Smooth muscle cell (in vitro differentiated cells): Measurements from ENCODE around the gene ARHGAP6. TPM values are rescaled to one million over a fixed set of nuclear protein-coding genes. Genes with fewer than 3 reads are reported as not detected.
"Not testable (repeated sequence)": the region's sequence is repeated elsewhere in the genome, so short reads cannot be mapped to it uniquely, and the experiment has no call there.

Experiments
- DNase-seq: peaks from one replicate; lab custom pipeline; 2025; ENCODE audit not compliant: unreplicated experiment; lab: John Stamatoyannopoulos, UW
- H2AFZ ChIP-seq: fragments of 200-600 bp; sonication (generic); 2 replicates; pipeline ENCODE4 v1.6.0; 2016; ENCODE audit warnings: antibody characterized with exemption, low read depth, mild to moderate bottlenecking
- H3F3A ChIP-seq: fragments of 200-600 bp; sonication (generic); 2 replicates; pipeline ENCODE4 v1.6.0; 2017; ENCODE audit warnings: antibody characterized with exemption, low read depth
- H3K27ac ChIP-seq: fragments of 200-600 bp; sonication (generic); 2 replicates; pipeline ENCODE4 v1.5.1; 2016; ENCODE audit warnings: low read depth, mild to moderate bottlenecking
- H3K27me3 ChIP-seq: fragments of 200-600 bp; sonication (generic); 2 replicates; pipeline ENCODE4 v1.6.1; 2016; ENCODE audit warnings: low read depth, mild to moderate bottlenecking
- H3K36me3 ChIP-seq: fragments of 200-600 bp; sonication (generic); 2 replicates; pipeline ENCODE4 v1.5.1; 2016; ENCODE audit warnings: low read depth
- H3K4me1 ChIP-seq: fragments of 200-600 bp; sonication (generic); 2 replicates; pipeline ENCODE4 v1.5.1; 2016; ENCODE audit warnings: low read depth
- H3K4me2 ChIP-seq: fragments of 200-600 bp; sonication (generic); 2 replicates; pipeline ENCODE4 v1.6.0; 2016; ENCODE audit warnings: mild to moderate bottlenecking
- H3K4me3 ChIP-seq: fragments of 200-600 bp; sonication (generic); 2 replicates; pipeline ENCODE4 v1.5.1; 2016; ENCODE audit warnings: mild to moderate bottlenecking
- H3K79me2 ChIP-seq: fragments of 200-600 bp; sonication (generic); 2 replicates; pipeline ENCODE4 v1.6.0; 2016; ENCODE audit warnings: low read depth, mild to moderate bottlenecking
- H3K9ac ChIP-seq: fragments of 200-600 bp; sonication (generic); 2 replicates; pipeline ENCODE4 v1.6.0; 2016; ENCODE audit warnings: low read depth
- H3K9me3 ChIP-seq: fragments of 200-600 bp; sonication (generic); replicated peaks from 2 replicates; pipeline ENCODE4 v1.5.1; 2016; ENCODE audit warnings: low read depth
- H4K20me1 ChIP-seq: fragments of 200-600 bp; sonication (generic); 2 replicates; pipeline ENCODE4 v1.6.0; 2016; ENCODE audit warnings: low read depth
- CTCF ChIP-seq: fragments of 200-600 bp; sonication (generic); IDR thresholded peaks from 2 replicates; pipeline ENCODE4 v1.5.1; 2017; ENCODE audit warnings: borderline replicate concordance, mild to moderate bottlenecking, antibody characterized with exemption; ENCODE audit not compliant: insufficient read depth, poor library complexity, severe bottlenecking
- WGBS: methylation state at CpG from one replicate; pipeline ENCODE4 v1.1.7; 2016; ENCODE audit warnings: low lambda C conversion rate; 5-methylcytosine and 5-hydroxymethylcytosine counted together
- polyA plus RNA-seq: library from polyadenylated mRNA; unstranded; fragments of >200 nt; fragmentation: Nextera tagmentation; extraction: Ambion mirVana; gene quantifications from 2 replicates; pipeline ENCODE4 v1.2.1, GENCODE V29; 2016
- total RNA-seq: library from RNA; depleted of rRNA; stranded (reverse); fragments of >200 nt; gene quantifications from 2 replicates; pipeline ENCODE4 v1.2.3, GENCODE V29; 2014

The ARHGAP6 gene
- total and polyA plus RNA-seq, 2 experiments from 2014 or later = 0.55 to 0.90 TPM

- Histone ChIP-seq H3K4me2 (no peak overlapping the region), H3K9me3 (no peaks in the 10 kb centered on the region), H3K36me3 (no peaks in the 10 kb centered on the region), H2AFZ (no peak overlapping the region), H3K27me3 (no peaks in the 10 kb centered on the region), H3K79me2 (no peaks in the 10 kb centered on the region), H3K4me1 (no peaks in the 10 kb centered on the region), H3K4me3 (no peak overlapping the region), H4K20me1 (no peaks in the 10 kb centered on the region), H3K27ac (no peak overlapping the region), H3K9ac (no peak overlapping the region), H3F3A (no peaks in the 10 kb centered on the region)
- TF ChIP-seq CTCF = no peak
- 63% methylated on average over 3 of the region's 3 CpGs for WGBS
- DNase-seq = no peak
Observed at GRCh38 chrX:11509786-11510185, 155.9 kb downstream of the ARHGAP6 start.

- H3K36me3 ChIP-seq = no peaks in the 10 kb centered on the region
- no peak overlapping the region for H3K4me2 ChIP-seq
- no peaks in the 10 kb centered on the region for H3F3A ChIP-seq
- WGBS = 41% methylated on average over 2 of the region's 2 CpGs
- no peaks in the 10 kb centered on the region for H4K20me1 ChIP-seq
- no peak for TF ChIP-seq CTCF
- H3K4me3 ChIP-seq = no peak overlapping the region
- H3K27ac ChIP-seq = no peak overlapping the region
- H3K9me3 ChIP-seq = no peaks in the 10 kb centered on the region
- H3K9ac ChIP-seq = no peak overlapping the region
- no peaks in the 10 kb centered on the region for H3K79me2 ChIP-seq
- no peaks in the 10 kb centered on the region for H3K27me3 ChIP-seq
- DNase-seq = no peak
- no peak overlapping the region for H2AFZ ChIP-seq
- no peaks in the 10 kb centered on the region for H3K4me1 ChIP-seq
Observed at GRCh38 chrX:11504234-11504633, 161.5 kb downstream of the ARHGAP6 start.

- no peak for DNase-seq
- no peak overlapping the region for H3K4me3 ChIP-seq
- no peaks in the 10 kb centered on the region for H4K20me1 ChIP-seq
- 58% methylated on average over 5 of the region's 5 CpGs for WGBS
- no peak overlapping the region for H2AFZ ChIP-seq
- H3F3A ChIP-seq = no peaks in the 10 kb centered on the region
- H3K27ac ChIP-seq = no peak overlapping the region
- no peak overlapping the region for H3K9ac ChIP-seq
- no peak overlapping the region for H3K4me2 ChIP-seq
- H3K79me2 ChIP-seq = no peaks in the 10 kb centered on the region
- no peaks in the 10 kb centered on the region for H3K36me3 ChIP-seq
- no peak for TF ChIP-seq CTCF
- H3K4me1 ChIP-seq = no peaks in the 10 kb centered on the region
- no peaks in the 10 kb centered on the region for H3K9me3 ChIP-seq
- no peaks in the 10 kb centered on the region for H3K27me3 ChIP-seq
Observed at GRCh38 chrX:11499076-11500044, 166.4 kb downstream of the ARHGAP6 start.

- H3K79me2 ChIP-seq, H3K4me1 ChIP-seq, H4K20me1 ChIP-seq, H3K4me3 ChIP-seq, H3K27ac ChIP-seq, H3K27me3 ChIP-seq, H3K9me3 ChIP-seq, H3K9ac ChIP-seq, H2AFZ ChIP-seq, H3K36me3 ChIP-seq, H3K4me2 ChIP-seq, H3F3A ChIP-seq, DNase-seq: not testable (repeated sequence)
- WGBS = 76% methylated on average over 2 of the region's 2 CpGs
Observed at GRCh38 chrX:11491375-11491774, 174.3 kb downstream of the ARHGAP6 start.
